HUDEP-2 (cell line): Measurements from ENCODE around the gene ATP2B1.

Source experiments
- DNase-seq, 76 experiments: peaks; one replicate each; lab custom pipeline; 2025; ENCODE audit not compliant: unreplicated experiment in 76 of 76; lab: John Stamatoyannopoulos, UW

ATP2B1 gene

GRCh38 chr12:89662623-89663022 is 46.0 kb downstream of the ATP2B1 start:
- no peak for DNase-seq

DNA sequence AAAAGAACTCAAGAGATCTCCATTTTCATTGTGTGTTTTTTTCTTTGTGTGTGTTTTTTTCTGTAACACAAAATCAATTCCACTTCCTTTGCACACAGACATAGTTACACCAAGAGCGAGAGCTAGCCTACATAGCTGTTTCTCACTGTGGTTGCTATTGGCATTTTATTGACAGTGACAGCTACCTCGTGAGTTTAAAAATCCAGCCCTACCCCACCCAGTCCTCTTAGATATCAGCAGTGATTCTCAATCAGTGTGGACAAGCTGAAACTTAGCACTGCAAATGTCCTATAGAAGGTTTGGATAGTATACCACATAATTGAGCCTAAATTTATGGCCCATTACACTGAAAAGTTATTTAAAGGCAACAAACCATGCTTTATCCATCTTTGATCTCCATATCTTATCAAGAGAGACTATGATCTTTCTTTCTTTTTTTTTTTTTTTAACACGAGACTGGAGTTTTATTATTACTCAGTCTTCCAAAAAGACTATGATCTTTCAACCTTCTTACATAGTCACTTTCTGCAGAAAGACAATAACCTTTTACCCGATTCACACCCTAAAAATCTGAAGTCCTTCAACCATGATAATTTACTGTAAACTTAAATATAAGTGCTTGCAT is 46.8 kb downstream of the ATP2B1 start:
- peak in 1 of 76 experiments; percentile 5 for DNase-seq

DNA sequence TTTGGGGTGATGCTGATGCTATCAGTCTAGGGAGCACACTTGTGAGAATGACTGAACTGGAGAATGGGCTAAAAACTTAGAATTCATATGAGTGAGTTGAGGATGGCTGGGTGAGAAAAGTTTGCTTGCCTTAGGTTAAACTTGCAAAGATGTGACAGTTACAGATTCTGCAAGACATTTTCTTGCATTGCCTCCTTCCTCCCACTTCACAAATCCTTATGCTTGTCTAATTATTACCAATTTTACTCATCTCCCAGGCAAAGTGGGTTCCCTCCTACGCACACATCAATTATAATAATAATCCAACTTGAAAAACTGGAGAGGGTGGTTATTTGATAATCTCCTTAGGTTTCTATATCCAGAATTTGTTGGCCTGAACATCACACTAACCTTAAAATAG is 50.9 kb downstream of the ATP2B1 start:
- DNase-seq, result no peak

GRCh38 chr12:89657066-89657465 is 51.6 kb downstream of the ATP2B1 start:
- no peak for DNase-seq

DNA sequence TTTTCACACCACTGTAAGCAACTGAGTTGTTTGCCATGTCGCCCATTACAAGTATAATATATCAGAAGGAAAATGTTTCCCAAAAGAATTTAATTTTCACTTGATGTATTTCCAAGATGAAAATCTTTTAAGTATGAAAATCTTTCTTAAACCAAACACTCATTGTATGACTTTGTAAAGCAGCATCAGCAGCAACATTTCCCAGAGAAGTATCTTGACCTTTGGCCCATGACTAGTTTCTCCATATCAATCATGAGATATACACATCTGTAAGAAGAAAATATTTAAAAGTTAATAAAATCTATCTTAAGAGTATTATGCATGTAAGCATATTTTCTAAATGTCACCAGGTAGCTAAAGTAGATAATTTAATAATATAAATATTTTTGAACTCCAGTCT is 52.8 kb downstream of the ATP2B1 start:
- no peak for DNase-seq

DNA sequence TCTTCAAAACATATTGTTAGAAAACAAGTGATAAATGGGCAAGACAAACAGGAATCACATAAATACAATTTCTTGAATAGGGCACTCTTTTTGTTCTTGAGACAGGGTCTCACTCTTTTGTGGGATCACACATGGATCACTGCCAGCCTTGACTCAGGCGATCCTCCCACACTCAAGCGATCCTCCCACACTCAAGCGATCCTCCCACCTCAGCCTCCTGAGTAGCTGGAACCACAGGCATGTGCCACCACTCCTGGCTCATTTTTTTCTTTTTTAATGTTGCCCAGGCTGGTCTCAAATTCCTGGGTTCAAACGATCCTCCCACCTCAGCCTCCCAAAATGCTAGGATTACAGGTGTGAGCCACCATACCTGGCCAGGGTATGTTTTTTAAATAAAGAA is 57.4 kb downstream of the ATP2B1 start:
- peak in 5 of 76 experiments; percentile 1 to 25 (median 6) for DNase-seq

DNA sequence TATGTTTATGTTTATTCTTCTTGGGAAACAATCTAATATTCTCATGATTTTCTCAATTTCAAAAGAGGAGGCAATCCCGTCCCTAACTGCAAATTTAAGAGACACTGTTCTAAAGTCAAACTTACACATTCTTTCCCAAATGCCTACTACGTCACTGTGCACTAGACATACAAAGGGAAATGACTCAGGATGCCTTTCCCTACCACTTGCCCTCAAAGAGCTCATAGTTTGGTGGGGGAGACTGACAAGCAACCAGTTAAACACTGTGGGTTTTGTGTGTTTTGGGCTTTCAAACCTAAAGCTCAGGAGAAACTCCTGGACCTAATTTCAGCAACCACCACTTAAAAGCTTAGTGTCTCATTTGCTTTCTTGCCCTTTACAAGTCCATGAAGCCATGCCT is 58.4 kb downstream of the ATP2B1 start:
- no peak for DNase-seq

- no peak for DNase-seq
Observed at GRCh38 chr12:89649820-89650219, 58.8 kb downstream of the ATP2B1 start.

DNA sequence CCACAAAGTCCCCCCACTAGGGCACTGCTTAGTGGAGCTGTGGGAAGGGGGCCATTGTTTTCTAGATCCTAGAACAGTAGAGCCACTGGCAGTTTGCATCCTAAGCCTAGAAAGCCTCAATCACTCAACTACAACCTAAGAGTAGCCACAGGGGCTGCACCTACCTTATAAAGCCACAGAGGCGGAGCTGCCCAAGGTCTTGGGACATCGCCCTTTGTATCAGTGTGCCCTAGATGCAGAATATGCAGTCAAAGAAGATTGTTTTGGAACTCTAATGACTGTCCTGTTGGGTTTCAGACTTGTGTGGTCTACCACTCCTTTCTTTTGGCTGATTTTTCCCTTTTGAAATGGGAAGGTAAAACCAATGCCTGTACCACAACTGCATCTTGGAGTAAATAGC is 59.5 kb downstream of the ATP2B1 start:
- DNase-seq, result no peak

DNA sequence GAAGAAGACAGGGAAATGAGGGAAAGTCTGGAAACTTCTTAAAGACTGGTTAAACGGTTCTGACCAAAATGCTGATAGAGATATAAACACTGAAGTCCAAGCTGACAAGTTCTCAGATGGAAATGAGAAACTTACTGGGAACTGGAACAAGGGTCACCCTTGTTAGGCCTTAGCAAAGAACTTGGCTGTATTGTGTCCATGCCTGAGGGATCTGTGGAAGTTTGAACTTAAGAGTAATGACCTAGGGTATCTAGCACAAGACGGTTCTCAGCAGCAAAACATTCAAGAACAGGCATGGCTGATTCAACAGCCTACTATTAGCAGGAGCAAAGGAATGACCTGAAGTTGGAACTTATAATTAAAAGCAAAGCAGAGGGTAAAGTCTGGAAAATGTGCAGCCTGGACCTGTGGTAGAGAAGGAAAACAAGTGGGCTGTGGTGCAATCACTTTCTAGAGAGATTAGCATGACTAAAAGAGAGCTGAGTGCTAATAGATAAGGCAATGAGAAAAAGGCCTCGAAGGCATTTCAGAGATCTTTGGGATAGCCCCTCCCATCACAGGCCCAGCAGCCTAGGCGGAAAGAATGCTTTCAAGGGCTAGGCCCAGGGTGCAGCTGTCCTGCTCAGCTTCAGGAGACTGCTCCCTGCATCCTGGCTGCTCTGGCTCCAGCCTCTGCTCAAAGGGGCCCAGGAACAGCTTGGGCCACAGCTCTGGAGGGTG is 60.3 kb downstream of the ATP2B1 start:
- DNase-seq, result peak in 30 of 76 experiments; percentile 1 to 76 (median 24)

DNA sequence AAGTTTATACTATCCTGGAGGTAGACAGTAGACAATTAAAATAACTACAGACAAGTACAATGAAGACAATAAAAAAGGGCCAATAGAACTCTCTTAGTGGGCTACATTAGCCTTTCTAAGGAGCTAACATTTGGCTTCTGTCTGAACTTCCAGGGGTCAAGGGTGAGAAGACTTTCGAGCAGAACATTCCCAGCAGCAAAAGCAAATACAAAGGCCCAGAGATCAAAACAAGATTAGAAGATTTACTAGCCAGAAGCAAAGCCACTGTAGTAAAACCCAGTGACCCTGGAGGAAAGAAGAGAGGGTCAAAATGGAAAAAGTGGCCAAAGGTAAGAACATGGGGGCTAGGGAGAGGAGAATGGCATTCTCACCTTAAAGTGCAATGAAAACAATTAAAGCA is 63.2 kb downstream of the ATP2B1 start:
- no peak for DNase-seq

DNA sequence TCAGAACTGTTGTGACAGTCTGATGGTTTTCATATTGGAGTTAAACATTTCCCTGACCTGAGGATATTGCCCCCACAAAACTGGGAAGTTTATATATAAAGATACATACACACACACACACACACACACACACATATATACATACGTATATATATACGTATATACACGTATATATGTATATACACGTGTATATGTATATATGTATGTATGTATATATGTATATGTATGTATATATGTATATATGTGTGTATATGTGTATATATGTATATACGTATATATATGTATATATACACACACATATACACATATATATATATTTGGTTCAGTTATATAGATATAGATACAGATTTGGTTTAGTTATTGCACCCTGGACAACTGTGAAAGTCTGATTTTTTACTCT is 65.7 kb downstream of the ATP2B1 start:
- DNase-seq, result no peak

GRCh38 chr12:89636776-89637160 is 71.9 kb downstream of the ATP2B1 start:
- no peak for DNase-seq

DNA sequence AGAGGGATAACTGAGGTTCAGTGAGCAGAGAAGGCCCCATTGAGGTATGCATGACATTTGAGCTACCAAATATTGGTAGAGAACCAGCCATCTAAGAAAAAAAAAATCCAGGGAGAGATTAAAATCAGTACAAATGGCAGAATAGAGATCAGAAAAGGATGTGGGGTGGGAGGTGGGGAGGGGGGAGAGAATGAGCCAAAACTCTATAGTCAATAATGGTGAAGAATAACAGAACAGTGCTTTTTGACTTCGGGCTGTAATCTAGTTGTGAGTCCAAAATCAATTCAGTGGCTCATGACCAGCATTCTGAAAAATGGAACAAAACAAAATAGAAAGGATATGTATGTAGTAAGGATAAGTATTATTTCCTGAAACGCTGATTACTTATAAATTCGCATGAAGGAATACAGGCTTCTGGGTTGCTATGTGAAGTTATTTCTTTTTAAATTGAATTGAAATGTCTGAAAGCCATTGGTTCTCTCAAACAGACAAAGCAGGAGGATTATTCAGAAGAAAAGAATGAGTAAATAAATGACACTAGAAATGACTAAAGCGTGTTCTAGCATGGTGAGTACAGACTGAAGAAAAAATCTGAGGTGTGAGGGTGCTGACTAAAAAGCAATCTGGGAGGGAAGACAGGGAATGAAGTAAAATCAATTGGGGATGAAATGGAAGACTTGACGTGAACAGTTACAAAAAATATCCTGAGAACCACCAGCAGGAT is 72.4 kb downstream of the ATP2B1 start:
- DNase-seq, result no peak

DNA sequence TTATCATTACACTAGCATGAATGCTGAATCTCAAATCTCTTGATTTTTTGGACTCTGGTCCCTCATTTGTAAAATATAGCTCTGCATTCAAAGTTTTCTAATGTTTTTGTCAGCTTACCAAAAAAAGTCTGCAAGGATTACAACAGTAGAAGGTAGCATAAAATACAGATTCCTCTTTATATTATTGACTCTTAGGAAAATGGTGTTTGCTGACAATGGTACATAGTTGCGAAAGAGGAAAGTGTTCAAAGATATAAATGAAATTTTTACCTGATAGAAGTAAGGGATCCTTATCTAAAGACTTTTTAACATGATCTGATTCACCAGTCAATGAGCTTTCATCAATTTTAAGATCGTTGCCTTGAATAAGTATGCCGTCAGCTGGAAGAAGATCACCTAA is 74.1 kb downstream of the ATP2B1 start:
- DNase-seq, result no peak

DNA sequence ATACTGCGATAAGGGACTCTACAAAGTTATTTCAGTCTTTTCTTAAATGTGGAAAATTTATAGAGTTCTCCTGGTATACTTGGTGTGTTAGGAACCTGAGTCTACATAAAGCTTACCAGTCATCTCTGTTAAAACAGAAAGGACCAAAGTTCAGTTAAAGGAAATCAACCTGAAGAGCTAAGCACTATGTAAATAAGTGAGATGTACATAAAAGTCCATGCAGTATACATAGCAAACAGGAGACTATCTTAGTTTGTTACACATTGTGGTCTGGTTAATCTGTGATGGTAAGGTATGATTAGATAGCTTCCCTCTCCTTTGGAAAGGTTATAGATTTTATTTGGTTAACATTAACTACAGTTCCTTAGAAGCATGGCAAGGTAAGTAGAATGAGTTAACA is 75.9 kb downstream of the ATP2B1 start:
- no peak for DNase-seq

DNA sequence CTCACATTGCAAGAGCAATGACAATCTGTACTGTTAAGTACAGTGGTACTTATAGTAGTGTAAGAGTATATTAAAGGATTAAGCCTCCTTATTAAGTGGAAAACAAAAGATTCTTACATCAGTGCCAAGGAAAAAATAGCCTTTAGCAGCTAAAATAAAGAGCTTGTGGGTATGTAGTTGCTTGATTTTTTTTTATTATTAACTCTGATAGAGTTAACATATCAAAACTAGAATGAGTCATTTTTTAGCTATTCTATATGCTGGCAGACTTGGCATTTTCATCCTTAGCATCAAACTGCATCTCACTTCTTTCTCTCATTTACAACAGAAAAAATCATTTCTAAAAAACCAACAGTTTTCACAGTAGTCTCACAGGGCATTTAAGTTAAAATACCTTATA is 86.5 kb downstream of the ATP2B1 start:
- DNase-seq, result no peak

DNA sequence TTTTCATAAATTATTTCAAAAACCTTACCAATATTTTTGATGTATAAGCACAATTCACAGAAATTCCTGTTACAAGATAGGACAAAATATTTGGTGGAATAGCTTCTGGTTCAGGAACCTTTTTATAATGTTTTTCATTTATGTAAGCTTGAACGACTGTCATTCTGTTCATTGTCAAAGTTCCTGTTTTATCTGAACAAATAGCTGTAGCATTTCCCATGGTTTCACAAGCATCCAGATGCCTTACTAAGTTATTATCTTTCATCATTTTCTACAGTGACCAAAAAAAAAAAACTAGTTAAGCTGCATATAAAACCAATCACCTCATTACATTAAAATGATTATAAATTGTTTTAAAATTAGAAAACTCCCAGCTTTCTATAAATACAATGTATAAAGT is 87.1 kb downstream of the ATP2B1 start:
- DNase-seq, result no peak

DNA sequence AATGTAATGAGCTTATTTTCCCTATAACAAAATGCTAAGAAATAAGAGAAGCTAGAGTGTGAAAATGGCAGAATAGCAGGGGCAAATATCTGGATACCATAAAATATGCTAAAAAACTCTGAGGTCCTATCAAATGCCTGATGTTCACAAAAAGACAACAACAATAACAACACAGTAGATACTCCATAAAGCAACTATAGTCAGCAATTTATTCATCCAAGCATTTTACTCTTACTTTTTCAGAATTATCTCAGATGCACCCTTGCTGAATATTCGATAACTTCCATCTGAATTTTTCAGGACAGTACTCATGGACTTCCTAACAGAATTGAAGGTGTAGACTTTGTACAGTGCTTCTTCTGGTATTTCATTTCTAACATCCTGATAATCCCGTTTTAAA is 88.9 kb downstream of the ATP2B1 start:
- DNase-seq, result no peak

- no peak for DNase-seq
Observed at GRCh38 chr12:89618113-89618862, 90.3 kb downstream of the ATP2B1 start.

- DNase-seq, result no peak
Observed at GRCh38 chr12:89610366-89610765, 98.3 kb downstream of the ATP2B1 start.
